Caco-2 (cell line): Measurements from ENCODE around the gene MYO19. TPM values are rescaled to one million over a fixed set of nuclear protein-coding genes. Genes with fewer than 3 reads are reported as not detected.

Experiments used
- BruUV-seq: library from RNA; stranded (reverse); fragments of 400-500 nt; replicated peaks from 2 replicates; lab custom pipeline; 2021; lab: Mats Ljungman, UMichigan
- CTCF ChIA-PET: fragments of 300-600 bp; sonication (Branson Sonifier 250); formaldehyde crosslinking; loops from one replicate; lab custom pipeline; 2022; ENCODE audit warnings: antibody characterized with exemption; lab: Charles Lee
- POLR2A ChIA-PET: fragments of 300-600 bp; sonication (Branson Sonifier 250); formaldehyde crosslinking; loops from one replicate; lab custom pipeline; 2022; ENCODE audit warnings: antibody characterized with exemption; lab: Charles Lee
- DNase-seq, 2 experiments: peaks; one replicate each; pipeline versions ENCODE4 v3.0.0 to v3.0.0-alpha.2; 2020 to 2022
- H3K27me3 ChIP-seq: replicated peaks from 2 replicates; pipeline ENCODE4 v1.6.0; 2011; ENCODE audit warnings: low read length; ENCODE audit not compliant: control insufficient read depth, insufficient read depth
- H3K36me3 ChIP-seq: 2 replicates; pipeline ENCODE4 v1.5.1; 2011; ENCODE audit warnings: low read length; ENCODE audit not compliant: control insufficient read depth, insufficient read depth
- H3K4me1 ChIP-seq: fragments of 250-450 bp; sonication (Bioruptor Pico); 2 replicates; pipeline ENCODE4 v1.5.1; 2020; ENCODE audit warnings: mild to moderate bottlenecking
- H3K4me3 ChIP-seq: 2 replicates; pipeline ENCODE4 v1.5.1; 2011; ENCODE audit warnings: low read depth, mild to moderate bottlenecking, control low read depth, low read length
- H3K9me3 ChIP-seq: fragments of 250-450 bp; sonication (Bioruptor Pico); 2 replicates; pipeline ENCODE4 v1.5.1; 2020; ENCODE audit warnings: mild to moderate bottlenecking, moderate library complexity
- H3K27ac Mint-ChIP-seq: one replicate; pipeline ENCODE4 v1.8.0; 2022; ENCODE audit warnings: mixed read lengths; ENCODE audit not compliant: unreplicated experiment
- H3K27me3 Mint-ChIP-seq: one replicate; pipeline ENCODE4 v1.8.0; 2022; ENCODE audit warnings: mixed read lengths; ENCODE audit not compliant: insufficient read depth, unreplicated experiment
- H3K36me3 Mint-ChIP-seq: one replicate; pipeline ENCODE4 v1.8.0; 2022; ENCODE audit warnings: mild to moderate bottlenecking, mixed read lengths; ENCODE audit not compliant: insufficient read depth, unreplicated experiment
- H3K4me1 Mint-ChIP-seq: one replicate; pipeline ENCODE4 v1.8.0; 2022; ENCODE audit warnings: low read depth, mixed read lengths; ENCODE audit not compliant: unreplicated experiment
- H3K4me3 Mint-ChIP-seq: one replicate; pipeline ENCODE4 v1.8.0; 2022; ENCODE audit warnings: mild to moderate bottlenecking, moderate library complexity, mixed read lengths; ENCODE audit not compliant: unreplicated experiment
- H3K9me3 Mint-ChIP-seq: one replicate; pipeline ENCODE4 v1.8.0; 2022; ENCODE audit warnings: mixed read lengths; ENCODE audit not compliant: unreplicated experiment
- intact Hi-C: fragments of 100-400 bp; cut with micrococcal nuclease; formaldehyde crosslinking; loops from one replicate; pipeline ENCODE4 v1.10.0; 2022; ENCODE audit not compliant: unreplicated experiment
- total RNA-seq: library from RNA; stranded (reverse); gene quantifications from 2 replicates; pipeline ENCODE4 v1.2.3, GENCODE V29; 2022
- TF ChIP-seq, protein P1 (sequence below), 2 experiments: fragments of 200-600 bp in 1 of 2; IDR thresholded peaks; 1 replicate in 1 of 2; 2 replicates in 1 of 2; pipeline versions ENCODE4 v1.5.1 to v1.8.0; 2011 to 2022; ENCODE audit warnings: antibody characterized with exemption in 1 of 2, control low read depth in 1 of 2, inconsistent platforms in 1 of 2, low read depth in 1 of 2, low read length in 1 of 2, mild to moderate bottlenecking in 1 of 2, moderate library complexity in 1 of 2; ENCODE audit not compliant: insufficient read depth in 1 of 2, severe bottlenecking in 1 of 2, unreplicated experiment in 1 of 2

MYO19 gene
- total RNA-seq, 1 experiment from 2014 or later = 153 TPM

DNA sequence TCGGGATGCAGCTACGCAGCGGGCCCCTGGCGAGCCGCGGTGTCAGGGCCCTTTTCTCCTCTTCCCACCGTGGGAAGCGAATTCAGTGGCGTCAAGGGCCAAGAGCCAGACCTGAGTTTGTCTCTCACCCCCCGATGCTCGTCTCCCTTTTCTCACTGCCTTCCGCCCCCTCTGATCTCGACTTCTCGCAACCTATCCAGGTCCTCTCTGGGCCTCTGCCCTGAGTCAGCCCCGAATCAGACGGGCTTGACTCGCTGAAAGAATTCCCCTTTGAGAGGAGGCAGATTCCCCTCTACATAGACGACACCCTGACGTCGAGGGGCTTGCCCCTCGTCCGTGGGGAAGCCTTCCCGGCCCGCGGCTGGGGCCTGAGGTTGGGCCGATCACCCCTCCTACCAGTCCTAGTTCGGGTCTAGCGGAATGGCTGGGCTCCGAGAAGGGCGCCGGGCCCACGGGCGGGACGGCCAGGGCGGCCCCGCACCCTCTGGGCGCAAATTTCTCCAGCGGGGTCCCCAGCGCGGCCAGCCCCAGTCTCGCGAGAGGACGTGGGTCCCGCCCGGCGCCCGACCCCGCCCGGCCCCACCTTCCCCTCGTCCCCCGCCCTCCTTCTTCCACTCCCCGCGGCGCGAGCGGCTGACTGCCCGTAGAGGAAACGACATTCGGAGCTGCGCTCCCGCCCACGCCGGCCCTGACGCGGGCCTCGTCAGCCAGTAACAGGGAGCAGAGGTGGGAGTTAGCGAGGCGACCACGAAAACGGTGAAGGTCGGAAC lies 9.8 kb upstream of the MYO19 start, which contains the start of gene GGNBP2:
Gene GGNBP2 (plus strand): TSS at position 613 of the 770 bp plus-strand sequence. CDS start 806 bp downstream, outside the sequence.
- Histone ChIP-seq H3K4me1 (peaks cover 19% of the 10 kb centered on the region), H3K4me3 (peak within 1 kb of the TSS; percentile 84), H3K36me3 (no peaks in the 10 kb centered on the region), H3K9me3 (no peaks in the 10 kb centered on the region), H3K27me3 (no peaks in the 10 kb centered on the region)
- H3K27me3 Mint-ChIP-seq = no peaks in the 10 kb centered on the region
- ChIA-PET POLR2A (interaction anchor here (0.5 to 2.4 kb wide), 6 partner anchors 9 to 681 kb away, joined by 3 to 19 read pairs (median 4); partner anchors contain the start of genes DHRS11, MRM1, MYO19 and PIGW), CTCF (interaction anchor here (0.7 to 1.5 kb wide), 3 partner anchors 10 to 1166 kb away, joined by 4 to 16 read pairs (median 10); partner anchors contain the start of genes MYO19 and PIGW)
- peak within 1 kb of the TSS; percentile 92 for H3K4me3 Mint-ChIP-seq
- peak within 1 kb of the TSS; percentile 97 for H3K27ac Mint-ChIP-seq
- H3K36me3 Mint-ChIP-seq = peaks cover 59% of the 10 kb centered on the region
- intact Hi-C loops = loop anchor here (1.0 to 5.0 kb wide), 2 partner anchors 9 to 48 kb away; partner anchors contain the start of gene DHRS11
- peak; percentile 95 for DNase-seq
- no peaks in the 10 kb centered on the region for H3K9me3 Mint-ChIP-seq
- TSS peak; percentile 79 for BruUV-seq
- H3K4me1 Mint-ChIP-seq = peaks cover 7% of the 10 kb centered on the region
- TF ChIP-seq, protein P1, sequence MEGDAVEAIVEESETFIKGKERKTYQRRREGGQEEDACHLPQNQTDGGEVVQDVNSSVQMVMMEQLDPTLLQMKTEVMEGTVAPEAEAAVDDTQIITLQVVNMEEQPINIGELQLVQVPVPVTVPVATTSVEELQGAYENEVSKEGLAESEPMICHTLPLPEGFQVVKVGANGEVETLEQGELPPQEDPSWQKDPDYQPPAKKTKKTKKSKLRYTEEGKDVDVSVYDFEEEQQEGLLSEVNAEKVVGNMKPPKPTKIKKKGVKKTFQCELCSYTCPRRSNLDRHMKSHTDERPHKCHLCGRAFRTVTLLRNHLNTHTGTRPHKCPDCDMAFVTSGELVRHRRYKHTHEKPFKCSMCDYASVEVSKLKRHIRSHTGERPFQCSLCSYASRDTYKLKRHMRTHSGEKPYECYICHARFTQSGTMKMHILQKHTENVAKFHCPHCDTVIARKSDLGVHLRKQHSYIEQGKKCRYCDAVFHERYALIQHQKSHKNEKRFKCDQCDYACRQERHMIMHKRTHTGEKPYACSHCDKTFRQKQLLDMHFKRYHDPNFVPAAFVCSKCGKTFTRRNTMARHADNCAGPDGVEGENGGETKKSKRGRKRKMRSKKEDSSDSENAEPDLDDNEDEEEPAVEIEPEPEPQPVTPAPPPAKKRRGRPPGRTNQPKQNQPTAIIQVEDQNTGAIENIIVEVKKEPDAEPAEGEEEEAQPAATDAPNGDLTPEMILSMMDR (IDR thresholded peaks at IDR 0.05; ENCODE audit: insufficient read depth in 1 of 2, low read depth in 1 of 2, low read length in 1 of 2, severe bottlenecking in 1 of 2, unreplicated experiment in 1 of 2) = no peak

DNA sequence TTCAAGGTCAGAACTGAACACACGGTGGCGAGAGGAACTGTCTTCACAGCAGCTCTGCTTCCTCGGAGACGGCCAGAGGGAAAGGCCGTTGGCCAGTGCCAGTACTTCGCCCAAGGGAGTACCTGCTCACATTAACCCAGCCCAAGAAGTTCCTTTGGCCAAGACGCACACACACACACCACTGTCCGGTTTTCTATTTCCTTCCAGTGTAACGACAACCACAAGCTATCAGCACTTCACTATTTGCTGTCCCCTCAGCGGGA lies 9.3 kb upstream of the MYO19 start:
- ChIA-PET POLR2A (interaction anchor here (0.6 to 2.4 kb wide), 5 partner anchors 9 to 57 kb away, joined by 3 to 19 read pairs (median 3); partner anchors contain the start of genes DHRS11, MRM1, MYO19 and PIGW), CTCF (interaction anchor here (0.6 to 1.5 kb wide), 2 partner anchors 9 to 1215 kb away, joined by 3 to 10 read pairs; partner anchors contain the start of genes MYO19 and PIGW)
- Histone ChIP-seq H3K36me3 (no peaks in the 10 kb centered on the region), H3K4me3 (peak overlapping the region; percentile 84), H3K27me3 (no peaks in the 10 kb centered on the region), H3K4me1 (peaks cover 19% of the 10 kb centered on the region), H3K9me3 (no peaks in the 10 kb centered on the region)
- intact Hi-C loops = loop anchor here (1.0 kb wide), 1 partner anchor 9 kb away; no protein-coding TSS in a partner anchor
- H3K36me3 Mint-ChIP-seq = peaks cover 58% of the 10 kb centered on the region
- no peaks in the 10 kb centered on the region for H3K27me3 Mint-ChIP-seq
- peak; percentile 65 to 68 for DNase-seq
- peaks cover 7% of the 10 kb centered on the region for H3K4me1 Mint-ChIP-seq
- BruUV-seq = no TSS peak
- H3K27ac Mint-ChIP-seq = peak overlapping the region; percentile 97
- H3K9me3 Mint-ChIP-seq = no peaks in the 10 kb centered on the region
- TF ChIP-seq, protein P1 (IDR thresholded peaks at IDR 0.05; ENCODE audit: insufficient read depth in 1 of 2, low read depth in 1 of 2, low read length in 1 of 2, severe bottlenecking in 1 of 2, unreplicated experiment in 1 of 2) = peak in 1 of 2 experiments; percentile 11
- H3K4me3 Mint-ChIP-seq = peak overlapping the region; percentile 92

DNA sequence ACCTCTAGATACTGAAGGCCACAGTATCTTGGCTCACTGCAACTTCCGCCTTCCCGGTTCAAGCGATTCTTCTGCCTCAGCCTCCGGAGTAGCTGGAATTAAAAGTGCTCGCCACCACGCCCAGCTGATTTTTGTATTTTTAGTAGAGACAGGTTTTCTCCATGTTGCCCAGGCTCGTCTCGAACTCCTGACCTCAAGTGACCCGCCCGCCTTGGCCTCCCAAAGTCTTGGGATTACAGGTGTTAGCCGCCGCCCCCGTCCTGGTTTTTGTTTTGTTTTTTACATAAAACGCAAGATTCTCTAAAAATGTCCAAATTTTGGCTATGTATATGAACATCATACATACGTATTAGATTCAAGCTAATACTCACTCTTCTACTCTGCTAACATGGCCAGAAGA lies 8.1 kb upstream of the MYO19 start:
- H3K4me3 Mint-ChIP-seq = no peak overlapping the region
- H3K4me3 ChIP-seq = no peak overlapping the region
- H3K9me3 ChIP-seq = no peaks in the 10 kb centered on the region
- H3K36me3 Mint-ChIP-seq = peaks cover 61% of the 10 kb centered on the region
- BruUV-seq = no TSS peak
- CTCF ChIA-PET = no interaction called here
- peaks cover 14% of the 10 kb centered on the region for H3K4me1 ChIP-seq
- H3K27me3 Mint-ChIP-seq = no peaks in the 10 kb centered on the region
- no peaks in the 10 kb centered on the region for H3K36me3 ChIP-seq
- POLR2A ChIA-PET = no interaction called here
- H3K27me3 ChIP-seq = no peaks in the 10 kb centered on the region
- H3K27ac Mint-ChIP-seq = no peak overlapping the region
- H3K9me3 Mint-ChIP-seq = no peaks in the 10 kb centered on the region
- intact Hi-C loops = no loop called here
- H3K4me1 Mint-ChIP-seq = peaks cover 3% of the 10 kb centered on the region
- DNase-seq = no peak
- TF ChIP-seq, protein P1 (IDR thresholded peaks at IDR 0.05; ENCODE audit: insufficient read depth in 1 of 2, low read depth in 1 of 2, low read length in 1 of 2, severe bottlenecking in 1 of 2, unreplicated experiment in 1 of 2) = no peak
